Mucosa of descending colon (tissue), 3 donors: Measurements from ENCODE around the gene RAD51B. TPM values are rescaled to one million over a fixed set of nuclear protein-coding genes. Genes with fewer than 3 reads are reported as not detected.

Experiments used
- ATAC-seq: fragments of 200-7000 bp; cut with Tn5 transposase; one replicate; pipeline ENCODE4 v1.9.1; 2020; ENCODE audit warnings: mild to moderate bottlenecking, moderate library complexity
- DNase-seq, 3 donors: peaks; one replicate each; pipeline ENCODE4 v3.0.0-alpha.2; 2020
- H3K36me3 ChIP-seq: fragments of 200-600 bp; one replicate; pipeline ENCODE4 v1.8.0; 2021; ENCODE audit warnings: low read depth, mild to moderate bottlenecking
- H3K4me1 ChIP-seq: fragments of 200-600 bp; one replicate; pipeline ENCODE4 v1.8.0; 2021; ENCODE audit warnings: low read depth, mild to moderate bottlenecking
- H3K4me3 ChIP-seq: fragments of 200-600 bp; one replicate; pipeline ENCODE4 v1.8.0; 2021; ENCODE audit warnings: mild to moderate bottlenecking
- H3K9me3 ChIP-seq: fragments of 200-600 bp; one replicate; pipeline ENCODE4 v1.8.0; 2021; ENCODE audit warnings: mild to moderate bottlenecking
- intact Hi-C, 2 donors: fragments of 100-400 bp; cut with DNase I in 1 of 2; cut with micrococcal nuclease in 1 of 2; formaldehyde crosslinking; loops; one replicate each; pipeline versions ENCODE4 v1.11.0 to v1.11.1; 2022; cut with DNase I, micrococcal nuclease
- total RNA-seq, 3 donors: library from RNA; stranded (reverse); fragmentation: NEBNext Ultra II Directional in 2 of 3; extraction: Animal tissue kit (Norgen Biotek cat#: 25700) in 2 of 3; gene quantifications; one replicate each; pipeline versions ENCODE4 v1.2.1 to v1.2.4, GENCODE V29; 2021 to 2023
- TF ChIP-seq, protein P1 (sequence below): fragments of 200-600 bp; IDR thresholded peaks from one replicate; pipeline ENCODE4 v1.8.0; 2022; ENCODE audit warnings: antibody characterized with exemption, mild to moderate bottlenecking
- donor health status: DM: no; HTN: no; CAD: no; lungs with moderate emphysema.
- donor health status: DM: no; HTN: no; CAD: no.
- donor health status: DM: no; HTN: yes; CAD: no.

RAD51B gene
- total RNA-seq, 3 donors from 2014 or later = 15.8 to 23.3 (median 20.9) TPM

DNA sequence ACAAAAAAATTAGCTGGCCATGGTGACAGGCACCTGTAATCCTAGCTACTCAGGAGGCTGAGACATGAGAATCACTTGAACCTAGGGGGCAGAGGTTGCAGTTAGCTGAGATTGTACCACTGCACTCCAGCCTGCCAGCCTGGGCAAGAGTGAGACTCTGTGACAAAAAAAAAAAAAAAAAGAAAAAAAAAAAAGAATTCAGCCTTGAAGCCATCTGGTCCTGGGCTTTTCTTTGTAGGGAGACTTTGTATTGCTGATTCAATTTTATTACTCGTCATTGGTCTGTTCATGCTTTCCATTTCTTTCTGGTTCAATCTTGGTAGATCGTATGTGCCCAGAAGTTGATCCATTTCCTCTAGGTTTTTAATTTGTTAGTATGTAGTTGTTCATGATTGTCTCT lies 243.1 kb downstream of the RAD51B start:
- peaks cover 6% of the 10 kb centered on the region for H3K9me3 ChIP-seq
- DNase-seq = no peak
- no peaks in the 10 kb centered on the region for H3K4me1 ChIP-seq
- ATAC-seq = no peak
- H3K4me3 ChIP-seq = no peak overlapping the region
- no peaks in the 10 kb centered on the region for H3K36me3 ChIP-seq
- TF ChIP-seq, protein P1, sequence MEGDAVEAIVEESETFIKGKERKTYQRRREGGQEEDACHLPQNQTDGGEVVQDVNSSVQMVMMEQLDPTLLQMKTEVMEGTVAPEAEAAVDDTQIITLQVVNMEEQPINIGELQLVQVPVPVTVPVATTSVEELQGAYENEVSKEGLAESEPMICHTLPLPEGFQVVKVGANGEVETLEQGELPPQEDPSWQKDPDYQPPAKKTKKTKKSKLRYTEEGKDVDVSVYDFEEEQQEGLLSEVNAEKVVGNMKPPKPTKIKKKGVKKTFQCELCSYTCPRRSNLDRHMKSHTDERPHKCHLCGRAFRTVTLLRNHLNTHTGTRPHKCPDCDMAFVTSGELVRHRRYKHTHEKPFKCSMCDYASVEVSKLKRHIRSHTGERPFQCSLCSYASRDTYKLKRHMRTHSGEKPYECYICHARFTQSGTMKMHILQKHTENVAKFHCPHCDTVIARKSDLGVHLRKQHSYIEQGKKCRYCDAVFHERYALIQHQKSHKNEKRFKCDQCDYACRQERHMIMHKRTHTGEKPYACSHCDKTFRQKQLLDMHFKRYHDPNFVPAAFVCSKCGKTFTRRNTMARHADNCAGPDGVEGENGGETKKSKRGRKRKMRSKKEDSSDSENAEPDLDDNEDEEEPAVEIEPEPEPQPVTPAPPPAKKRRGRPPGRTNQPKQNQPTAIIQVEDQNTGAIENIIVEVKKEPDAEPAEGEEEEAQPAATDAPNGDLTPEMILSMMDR = no peak
- intact Hi-C loops = no loop called here

DNA sequence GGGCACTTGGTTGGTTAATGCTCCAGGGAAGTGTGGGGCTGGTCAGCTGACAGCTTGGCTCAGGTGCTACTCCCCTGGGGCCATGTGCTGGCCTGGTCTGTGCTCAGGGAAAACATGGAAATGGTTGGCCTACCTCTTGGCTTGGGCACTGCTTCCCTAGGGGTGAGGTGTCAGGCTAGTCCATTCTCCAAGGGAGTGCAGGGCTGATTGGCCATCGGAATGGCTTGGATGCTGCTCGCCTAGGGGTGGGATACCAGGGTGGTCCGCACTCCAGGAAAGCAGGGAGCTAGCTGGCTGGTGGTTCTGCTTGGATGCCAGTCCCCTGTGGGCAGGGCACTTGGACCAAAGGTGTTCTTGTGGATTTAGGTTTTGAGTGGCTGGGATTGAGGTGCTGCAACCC lies 245.7 kb downstream of the RAD51B start:
- peaks cover 6% of the 10 kb centered on the region for H3K9me3 ChIP-seq
- H3K4me3 ChIP-seq = no peak overlapping the region
- no peak for DNase-seq
- no peaks in the 10 kb centered on the region for H3K4me1 ChIP-seq
- no peak for ATAC-seq
- H3K36me3 ChIP-seq = no peaks in the 10 kb centered on the region
- intact Hi-C loops = no loop called here
- TF ChIP-seq, protein P1 = no peak

DNA sequence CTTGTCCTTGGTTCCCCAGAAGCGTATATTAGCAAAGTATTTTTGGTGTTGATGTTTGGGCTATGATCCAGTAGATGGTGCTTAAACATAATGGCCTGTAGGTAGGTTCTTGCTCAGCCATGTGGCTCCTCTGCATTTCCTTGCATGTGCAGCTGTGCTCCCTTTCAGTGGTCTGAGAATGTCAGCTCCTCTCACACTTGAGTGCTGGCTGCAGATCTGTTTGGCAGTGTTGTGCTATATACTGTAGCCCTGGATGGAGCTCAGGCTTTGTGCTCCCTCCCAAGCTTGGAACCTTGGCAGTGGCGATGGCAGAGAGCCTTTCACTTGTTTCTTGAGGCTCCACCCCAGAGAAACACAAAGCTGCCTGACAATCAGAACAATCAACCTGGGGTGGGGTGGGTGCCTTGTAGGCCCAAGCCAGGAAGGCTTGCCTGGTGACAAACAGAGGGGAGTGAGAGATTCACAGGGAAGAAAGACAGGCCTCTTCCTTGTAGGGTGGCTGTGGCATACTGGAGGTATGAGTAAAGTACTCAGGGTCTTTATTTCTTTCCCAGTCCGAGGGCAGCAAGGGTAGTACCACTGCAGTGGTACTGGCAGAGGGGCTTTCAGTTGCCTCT lies 255.3 kb downstream of the RAD51B start:
- Histone ChIP-seq H3K9me3 (peaks cover 13% of the 10 kb centered on the region), H3K36me3 (no peaks in the 10 kb centered on the region), H3K4me3 (no peak overlapping the region), H3K4me1 (no peaks in the 10 kb centered on the region)
- ATAC-seq (no peak), DNase-seq (no peak)
- intact Hi-C loops = no loop called here
- TF ChIP-seq, protein P1 = no peak

DNA sequence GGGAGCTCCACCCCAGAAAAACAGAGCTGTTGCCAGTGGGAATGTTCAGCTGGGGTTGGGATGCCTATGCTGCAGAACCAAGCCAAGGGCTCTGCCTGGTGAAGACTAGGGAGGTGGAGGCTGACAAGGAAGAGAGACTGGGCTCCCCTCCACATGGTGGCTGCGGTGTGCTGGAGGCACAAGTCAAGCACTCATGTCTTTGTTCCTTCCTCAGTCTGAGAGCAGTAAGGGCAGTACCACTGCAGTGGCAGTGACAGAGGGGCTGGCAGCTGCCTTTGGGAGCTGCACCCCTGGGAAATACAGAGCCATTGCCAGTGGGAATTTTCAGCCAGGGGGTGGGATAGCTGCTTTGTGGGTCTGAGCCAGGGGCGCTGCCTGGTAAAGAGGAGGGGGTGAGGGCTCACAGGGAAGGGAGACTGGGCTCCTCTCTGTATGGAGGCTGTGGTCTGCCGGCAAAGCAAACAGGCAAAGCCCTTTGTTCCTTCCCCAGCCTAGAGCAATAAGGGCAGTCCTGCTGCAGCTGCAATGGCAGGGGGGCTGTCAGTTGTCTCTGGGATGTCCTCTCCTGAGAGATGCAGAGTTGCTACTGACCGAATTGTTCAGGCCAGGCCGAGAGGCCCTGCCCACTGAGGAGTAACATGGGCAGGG lies 255.9 kb downstream of the RAD51B start:
- Histone ChIP-seq H3K4me3 (no peak overlapping the region), H3K4me1 (no peaks in the 10 kb centered on the region), H3K36me3 (no peaks in the 10 kb centered on the region), H3K9me3 (peaks cover 13% of the 10 kb centered on the region)
- TF ChIP-seq, protein P1 = no peak
- intact Hi-C loops = no loop called here
- ATAC-seq (no peak), DNase-seq (no peak)

DNA sequence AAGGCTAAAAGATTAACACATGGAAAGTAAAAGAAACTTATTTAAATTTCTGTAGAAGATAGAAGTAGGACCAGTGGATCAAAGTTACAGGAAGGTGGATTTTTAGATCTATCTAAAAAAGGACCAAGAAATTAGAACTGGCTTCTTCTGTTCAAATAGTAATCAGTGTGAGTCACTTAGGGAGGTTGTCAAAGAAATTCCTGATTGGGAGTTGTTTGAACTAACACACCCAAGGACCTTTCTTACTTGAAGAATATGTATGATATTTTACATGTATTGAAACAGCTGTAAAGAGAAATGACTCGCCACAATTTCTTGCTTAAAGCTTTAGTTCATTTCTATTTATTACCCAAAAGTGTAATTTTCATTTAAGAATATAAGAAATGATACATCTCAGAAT lies 256.9 kb downstream of the RAD51B start:
- Histone ChIP-seq H3K4me1 (no peaks in the 10 kb centered on the region), H3K4me3 (no peak overlapping the region), H3K36me3 (no peaks in the 10 kb centered on the region), H3K9me3 (peaks cover 10% of the 10 kb centered on the region)
- DNase-seq (no peak), ATAC-seq (peak; percentile 72)
- intact Hi-C loops = no loop called here
- TF ChIP-seq, protein P1 = no peak
